HTR-8/SVneo (cell line): ENCODE measurements around the gene DENND5B.
"Not testable (repeated sequence)": the region's sequence is repeated elsewhere in the genome, so short reads cannot be mapped to it uniquely, and the experiment has no call there.

ENCODE experiments used
- DNase-seq: peaks from one replicate; pipeline ENCODE4 v3.0.0; 2011; ENCODE audit warnings: low spot score, mixed read lengths; ENCODE audit not compliant: insufficient read length
- FAIRE-seq: peaks from 2 replicates; lab custom pipeline; 2011; peaks lifted over from hg19 to GRCh38; lab: Jason Lieb, UNC

DENND5B gene

DNA sequence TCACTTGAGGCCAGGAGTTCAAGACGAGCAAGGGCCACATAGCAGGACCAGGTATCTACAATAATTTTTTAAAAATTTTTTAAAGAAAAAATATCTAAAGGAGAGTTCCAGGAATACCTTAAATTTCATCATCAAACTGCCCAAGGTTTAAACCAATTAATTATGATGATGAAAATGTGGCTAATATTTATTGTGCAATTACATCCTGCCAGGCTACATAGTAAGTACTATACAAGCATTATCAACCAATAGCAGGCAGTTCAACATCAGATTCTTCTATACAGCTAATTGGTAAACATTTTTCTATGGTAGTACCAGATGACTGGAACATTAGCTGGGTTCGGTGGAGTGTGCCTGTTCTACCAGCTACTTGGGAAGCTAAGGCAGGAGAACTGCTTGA is 24.4 kb downstream of the DENND5B start:
- DNase-seq: no peak
- FAIRE-seq: no peak

DNA sequence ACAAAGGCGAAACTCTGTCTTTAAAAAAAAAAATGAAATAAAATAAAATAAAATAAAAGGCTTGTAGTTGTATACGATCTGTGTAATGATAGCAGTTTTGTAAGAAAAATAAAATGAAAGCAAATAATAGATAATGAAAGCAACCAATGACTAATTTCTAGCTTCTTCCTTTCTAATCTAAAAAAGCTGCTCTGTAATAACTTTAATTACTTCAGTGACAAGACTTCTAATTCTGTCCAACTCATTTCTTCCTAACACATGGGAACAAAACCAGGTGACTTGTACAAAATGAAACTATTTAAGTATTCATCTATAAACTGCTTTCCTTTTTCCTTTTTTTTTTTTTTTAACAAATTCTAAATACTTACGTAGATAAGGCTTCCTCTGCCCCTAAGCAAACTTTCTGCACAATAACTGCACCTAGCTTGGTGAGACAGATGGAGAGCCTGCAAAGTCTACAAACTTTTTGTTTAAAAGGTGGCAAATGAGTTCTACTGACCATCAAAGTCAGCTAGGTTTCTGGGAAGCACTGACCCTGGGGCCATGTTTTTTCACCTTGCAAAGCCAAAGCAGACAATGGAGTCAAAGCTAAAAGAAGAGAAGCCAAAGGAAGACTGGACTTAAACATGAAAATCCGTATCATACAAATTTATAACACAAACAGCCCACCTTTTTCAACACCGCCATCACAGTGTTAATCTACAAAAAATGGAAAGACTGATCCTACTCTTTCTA is 28.2 kb downstream of the DENND5B start:
- no peak for DNase-seq
- FAIRE-seq: no peak

DNA sequence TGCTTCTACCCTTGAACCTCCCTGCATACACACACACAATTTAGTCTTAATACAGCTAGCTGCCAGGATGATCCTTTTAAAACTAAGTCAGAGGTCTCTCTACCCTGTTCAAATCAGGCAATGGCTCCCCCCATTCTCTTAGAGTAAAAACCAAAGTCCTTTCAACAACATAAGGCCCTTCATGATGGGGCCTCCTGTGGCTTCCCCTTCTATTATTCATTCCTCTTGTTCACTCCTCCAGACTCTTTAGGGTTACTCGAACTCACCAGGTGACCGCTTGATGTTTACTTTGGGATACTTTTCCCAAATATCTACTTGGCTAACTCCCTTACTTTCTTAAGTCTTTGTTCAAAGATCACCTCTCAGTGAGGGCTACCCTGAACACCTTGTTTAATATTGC is 30.4 kb downstream of the DENND5B start:
- FAIRE-seq (no peak), DNase-seq (no peak)

DNA sequence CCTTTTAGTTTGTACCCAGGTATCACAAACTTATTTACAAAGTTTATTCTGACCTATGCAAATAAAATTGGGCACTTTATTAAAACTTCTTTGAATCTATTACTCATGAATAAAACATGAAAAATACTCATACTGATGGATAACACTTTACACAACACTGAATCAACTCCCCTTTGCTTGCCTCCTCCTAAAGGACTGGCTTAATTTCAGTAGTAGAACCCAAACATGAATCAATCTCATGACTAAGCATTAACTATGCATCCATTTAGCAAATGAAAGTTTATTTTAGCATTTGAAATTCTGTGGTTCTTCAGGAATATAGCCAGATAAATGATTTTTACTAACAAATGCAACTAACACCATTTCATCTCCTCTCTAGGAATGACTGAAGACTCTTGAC is 32.4 kb downstream of the DENND5B start:
- DNase-seq (no peak), FAIRE-seq (no peak)

DNA sequence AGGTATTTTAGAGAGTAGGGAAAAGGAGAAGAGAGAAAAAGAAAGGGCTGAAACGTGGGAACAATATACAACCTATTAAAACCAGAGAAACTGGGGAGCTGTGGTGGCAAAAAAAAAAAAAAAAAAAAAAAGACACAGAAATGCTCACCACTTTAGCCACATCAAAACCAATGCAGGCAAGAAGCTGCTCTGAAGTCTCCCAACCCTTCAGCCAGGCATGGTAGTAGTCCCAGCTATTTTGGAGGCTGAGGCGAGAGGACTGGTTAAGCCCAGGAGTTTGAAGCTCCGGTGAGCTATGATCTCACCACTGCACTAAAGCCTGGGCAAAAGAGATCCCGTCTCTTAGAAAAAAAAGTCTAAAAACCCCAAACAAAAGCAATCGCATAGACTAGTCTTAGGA is 33.2 kb downstream of the DENND5B start:
- DNase-seq: no peak
- peak; percentile 20 for FAIRE-seq

DNA sequence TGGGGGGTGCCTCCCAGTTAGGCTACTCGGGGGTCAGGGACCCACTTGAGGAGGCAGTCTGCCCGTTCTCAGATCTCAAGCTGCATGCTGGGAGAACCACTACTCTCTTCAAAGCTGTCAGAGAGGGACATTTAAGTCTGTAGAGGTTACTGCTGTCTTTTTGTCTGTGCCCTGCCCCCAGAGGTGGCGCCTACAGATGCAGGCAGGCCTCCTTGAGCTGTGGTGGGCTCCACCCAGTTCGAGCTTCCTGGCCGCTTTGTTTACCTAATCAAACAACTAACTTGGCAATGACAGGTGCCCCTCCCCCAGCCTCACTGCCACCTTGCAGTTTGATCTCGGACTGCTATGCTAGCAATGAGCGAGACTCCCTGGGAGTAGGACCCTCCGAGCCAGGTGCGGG is 35.5 kb downstream of the DENND5B start:
- not testable (repeated sequence) for DNase-seq, FAIRE-seq

DNA sequence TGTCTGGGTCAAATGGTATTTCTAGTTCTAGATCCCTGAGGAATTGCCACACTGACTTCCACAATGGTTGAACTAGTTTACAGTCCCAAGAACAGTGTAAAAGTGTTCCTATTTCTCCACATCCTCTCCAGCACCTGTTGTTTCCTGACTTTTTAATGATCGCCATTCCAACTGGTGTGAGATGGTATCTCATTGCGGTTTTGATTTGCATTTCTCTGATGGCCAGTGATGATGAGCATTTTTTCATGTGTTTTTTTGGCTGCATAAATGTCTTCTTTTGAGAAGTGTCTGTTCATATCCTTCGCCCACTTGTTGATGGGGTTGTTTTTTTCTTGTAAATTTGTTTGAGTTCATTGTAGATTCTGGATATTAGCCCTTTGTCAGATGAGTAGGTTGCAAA is 40.3 kb downstream of the DENND5B start:
- not testable (repeated sequence) for FAIRE-seq

DNA sequence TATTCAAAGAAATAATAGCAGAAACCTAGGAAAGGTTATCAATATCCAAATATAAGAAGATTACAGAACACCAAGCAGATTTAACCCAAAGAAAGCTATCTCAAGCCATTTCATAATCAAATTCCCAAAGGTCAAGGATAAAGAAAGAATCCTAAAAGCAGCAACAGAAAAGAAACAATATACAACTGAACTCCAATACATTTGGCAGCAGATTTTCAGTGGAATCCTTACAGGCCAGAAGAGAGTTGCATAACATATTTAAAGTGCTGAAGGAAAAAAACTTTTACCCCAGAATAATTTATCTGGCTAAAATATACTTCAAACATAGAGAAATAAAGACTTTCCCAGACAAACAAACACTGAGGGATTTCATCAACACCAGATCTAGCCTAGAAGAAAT is 54.3 kb downstream of the DENND5B start:
- FAIRE-seq (no peak), DNase-seq (no peak)

More for the DNA sequence above, 40.3 kb downstream of the DENND5B start:
- not testable (repeated sequence) for DNase-seq

DNA sequence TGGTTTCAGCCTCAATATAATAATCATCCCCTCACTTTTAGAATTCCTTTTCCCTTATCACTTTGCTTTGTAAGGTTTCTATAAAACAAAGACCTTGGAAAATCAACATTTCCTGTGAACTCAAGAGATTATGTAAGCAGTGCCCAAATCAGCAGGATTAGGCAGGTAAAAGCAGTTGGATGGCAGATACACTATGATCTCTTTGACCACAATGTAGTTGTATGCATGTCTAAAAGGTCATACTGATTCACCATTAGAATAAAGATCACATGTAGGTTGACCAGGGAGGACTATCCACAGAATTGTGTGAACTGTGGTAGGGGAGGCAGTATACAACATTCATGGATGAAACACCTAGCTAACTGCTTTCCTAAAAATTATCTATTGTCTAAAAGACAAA is 57.5 kb downstream of the DENND5B start:
- FAIRE-seq (no peak), DNase-seq (no peak)

DNA sequence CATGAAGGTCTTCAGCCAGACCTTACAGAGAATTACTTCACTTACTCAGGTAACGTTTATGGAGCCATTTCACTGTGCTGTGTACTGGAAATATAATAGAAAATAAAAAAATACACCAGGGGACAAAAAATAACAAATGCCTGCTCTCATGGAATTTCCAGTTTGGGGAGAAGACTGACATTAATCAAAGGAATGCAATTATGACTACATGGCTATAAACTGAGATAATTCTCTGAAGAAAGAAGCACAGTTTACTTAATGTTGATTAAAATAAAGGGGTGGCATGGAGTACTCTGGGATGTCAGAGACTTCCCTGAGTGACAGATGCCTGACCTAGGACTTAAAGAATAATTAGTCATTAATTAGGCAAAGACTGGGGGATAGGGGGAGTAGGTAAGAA is 59.0 kb downstream of the DENND5B start:
- FAIRE-seq (no peak), DNase-seq (no peak)

DNA sequence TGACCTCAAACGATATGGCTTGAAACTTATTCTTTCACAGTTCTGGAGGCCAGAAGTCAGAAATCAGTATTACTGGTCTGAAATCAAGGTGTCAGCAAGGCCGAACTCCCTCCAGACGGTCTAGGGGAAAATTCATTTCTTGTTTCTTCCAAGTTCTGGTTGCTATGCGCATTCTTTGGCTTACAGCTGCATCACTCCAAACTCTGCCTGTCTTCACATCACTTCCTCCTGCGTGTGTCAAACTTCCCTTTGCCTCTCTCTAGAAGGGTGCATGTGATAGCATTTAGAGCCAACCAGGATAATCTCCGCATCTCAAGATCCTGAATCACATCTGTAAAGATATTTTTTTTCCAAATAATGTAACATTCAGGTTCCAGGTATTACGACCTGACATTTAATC is 62.8 kb downstream of the DENND5B start:
- no peak for FAIRE-seq
- DNase-seq: no peak

DNA sequence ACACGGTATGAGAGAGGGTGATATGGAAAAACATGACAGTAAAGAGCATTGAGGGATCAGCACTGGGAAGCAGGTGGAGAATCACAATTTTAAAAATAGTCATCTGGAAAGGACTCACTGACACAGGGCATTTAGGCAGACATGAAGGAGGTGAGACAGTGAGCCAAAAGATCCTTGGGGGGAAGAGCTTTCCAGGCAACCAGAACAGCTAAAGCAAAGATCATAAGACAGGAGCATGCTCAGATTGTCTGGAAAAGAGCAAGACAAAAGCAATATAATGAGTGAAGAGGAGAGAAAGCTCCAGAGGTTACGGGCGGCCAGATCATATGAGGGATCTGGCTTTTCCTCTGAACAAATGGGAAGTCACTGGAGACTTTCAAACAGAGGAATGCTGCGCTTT is 63.9 kb downstream of the DENND5B start:
- DNase-seq: no peak
- FAIRE-seq: no peak

DNA sequence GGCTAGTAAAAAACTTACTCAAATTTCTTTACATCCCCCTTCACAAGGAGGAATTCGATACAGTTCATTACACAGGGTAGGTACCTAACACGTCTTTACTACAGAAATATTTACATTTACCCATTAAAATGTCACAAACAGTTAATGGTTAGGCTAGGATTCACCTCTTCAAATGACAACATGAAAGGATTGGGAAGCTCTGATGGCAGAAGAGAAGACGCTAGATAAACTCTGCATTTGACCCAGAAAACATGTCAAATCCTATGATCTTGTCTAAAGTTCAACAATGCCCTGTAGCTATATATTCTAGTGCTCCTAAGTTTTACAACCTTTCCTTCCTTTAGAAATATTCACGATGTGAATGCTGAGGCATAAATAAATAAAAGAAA is 64.8 kb downstream of the DENND5B start:
- DNase-seq: no peak
- no peak for FAIRE-seq

DNA sequence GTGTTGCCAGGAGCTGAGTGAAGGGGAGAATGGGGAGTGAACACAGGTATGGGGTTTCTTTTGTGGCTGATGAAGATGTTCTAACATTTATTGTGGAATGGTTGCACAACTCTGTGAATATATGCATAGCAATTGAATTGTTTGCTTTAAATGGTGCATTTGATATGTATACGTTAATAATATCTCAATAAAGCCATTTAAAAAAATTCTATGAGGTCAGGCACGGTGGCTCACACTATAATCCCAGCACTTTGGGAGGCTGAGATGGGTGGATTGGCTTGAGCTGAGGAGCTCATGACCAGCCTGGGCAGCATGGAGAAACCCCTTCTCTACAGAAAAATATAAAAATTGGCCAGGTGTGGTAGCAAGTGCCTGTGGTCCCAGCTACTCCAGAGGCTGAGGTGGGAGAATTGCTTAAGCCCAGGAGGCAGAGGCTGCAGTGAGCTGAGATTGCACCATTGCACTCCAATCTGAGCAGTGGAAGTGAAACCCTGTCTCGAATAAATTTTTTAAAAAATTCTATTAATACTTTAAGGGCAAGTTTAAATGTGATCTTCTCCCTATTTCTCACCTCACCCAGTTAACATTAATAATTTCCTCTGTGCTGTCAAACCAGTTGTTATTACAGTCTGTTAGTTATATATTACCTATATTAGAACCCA is 65.3 kb downstream of the DENND5B start:
- DNase-seq (no peak), FAIRE-seq (no peak)

DNA sequence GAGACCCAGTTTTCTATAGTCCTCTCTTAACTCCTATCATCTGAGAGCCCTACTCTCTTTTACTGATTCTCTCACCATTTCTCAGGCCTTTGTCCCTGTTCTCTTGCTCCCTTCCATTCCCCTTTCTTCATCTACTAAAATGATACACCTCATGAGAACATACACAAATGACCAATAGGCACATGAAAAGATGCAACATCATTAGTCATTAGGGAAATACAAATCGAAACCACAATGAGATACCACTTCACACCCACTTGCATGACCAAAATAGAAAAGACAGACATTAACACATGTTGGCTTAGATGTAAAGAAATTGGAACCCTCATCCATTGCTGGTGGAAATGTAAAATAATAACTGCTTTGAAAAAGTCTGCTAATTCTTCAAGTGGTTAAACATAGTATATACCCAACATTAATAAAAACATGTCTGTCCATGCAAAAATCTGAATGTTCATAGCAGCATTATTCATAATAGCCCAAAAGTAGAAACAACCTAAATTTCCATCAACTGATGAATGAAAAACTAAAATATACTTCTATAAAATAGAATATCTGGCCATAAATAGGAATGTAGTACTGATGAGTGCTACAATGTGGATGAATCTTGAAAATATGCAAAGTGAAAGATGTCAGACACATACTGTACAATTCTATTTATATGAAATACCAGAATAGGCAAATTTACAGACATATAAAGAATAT is 66.0 kb downstream of the DENND5B start:
- no peak for DNase-seq
- FAIRE-seq: peak; percentile 44

DNA sequence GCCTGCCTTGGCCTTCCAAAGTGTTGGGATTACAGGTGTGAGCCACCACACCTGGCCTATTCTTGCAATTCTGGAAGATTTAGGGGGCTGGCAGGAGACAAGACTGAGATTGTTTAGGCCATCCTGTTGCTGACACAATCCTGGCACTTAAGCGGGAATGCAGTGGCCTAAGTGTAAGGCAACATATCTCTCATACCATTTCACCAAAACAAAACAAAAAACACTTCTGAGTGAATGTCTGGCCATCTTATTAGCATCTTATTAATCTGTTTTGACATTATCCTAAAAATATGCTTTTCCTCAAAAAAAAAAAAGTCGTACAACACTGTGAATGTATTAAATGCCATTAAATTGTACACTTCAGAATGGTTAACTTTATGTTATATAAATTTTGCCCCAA is 67.6 kb downstream of the DENND5B start:
- DNase-seq (no peak), FAIRE-seq (no peak)

DNA sequence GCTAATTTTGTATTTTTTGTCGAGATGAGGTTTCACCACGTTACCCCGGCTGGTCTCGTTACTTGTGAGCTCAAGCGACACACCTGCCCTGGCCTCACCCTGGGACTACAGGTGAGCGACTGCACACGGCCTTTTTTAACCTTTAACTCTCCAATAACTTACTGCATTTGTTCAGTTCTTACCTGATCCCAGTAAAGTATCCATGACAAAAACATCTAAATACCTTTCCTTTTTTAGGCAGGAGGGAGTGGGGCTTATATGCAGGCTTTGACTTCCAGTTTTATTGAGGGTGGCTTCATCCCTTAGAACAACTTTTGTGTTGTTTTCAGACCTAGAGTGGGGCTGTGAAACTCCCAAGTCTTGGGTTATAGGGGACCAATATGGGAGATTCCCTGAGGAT is 68.3 kb downstream of the DENND5B start:
- no peak for FAIRE-seq
- no peak for DNase-seq

DNA sequence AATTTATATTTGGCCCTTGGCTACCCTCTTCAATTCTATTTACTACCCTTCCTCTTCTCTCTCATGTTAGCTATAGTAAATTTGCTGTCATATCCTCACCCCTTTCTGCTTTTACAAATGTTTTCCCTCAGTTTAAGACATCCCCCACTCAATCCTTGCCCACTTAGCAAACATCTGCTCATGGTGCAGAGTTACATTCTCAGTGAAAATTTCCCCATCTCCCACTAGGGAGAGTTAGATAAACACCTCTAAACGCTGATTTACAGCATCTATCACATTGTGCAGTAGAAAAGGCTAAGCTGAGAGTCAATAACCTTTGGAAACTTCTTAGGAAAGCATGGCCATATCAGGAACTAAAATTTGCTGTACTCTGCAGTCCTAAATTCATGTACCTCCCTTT is 69.0 kb downstream of the DENND5B start:
- no peak for DNase-seq
- peak; percentile 82 for FAIRE-seq

DNA sequence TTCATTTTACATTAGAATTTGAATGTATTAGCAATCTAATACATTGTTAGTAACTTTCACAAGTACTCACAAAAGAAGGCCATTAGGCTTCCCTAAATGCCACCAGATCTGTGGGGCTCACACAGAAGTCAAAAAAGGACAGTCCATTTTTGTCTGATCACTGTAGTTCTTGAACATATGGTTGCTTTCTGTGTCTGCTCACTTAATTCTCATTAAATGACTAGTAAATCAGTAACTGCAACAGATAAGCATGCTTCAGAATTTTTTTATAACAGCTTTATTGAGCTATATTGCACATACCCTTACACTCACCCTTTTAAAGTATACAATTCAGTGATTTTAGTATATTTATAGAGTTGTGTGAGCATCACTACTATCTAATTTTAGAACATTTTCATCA is 71.4 kb downstream of the DENND5B start:
- FAIRE-seq (no peak), DNase-seq (no peak)

DNA sequence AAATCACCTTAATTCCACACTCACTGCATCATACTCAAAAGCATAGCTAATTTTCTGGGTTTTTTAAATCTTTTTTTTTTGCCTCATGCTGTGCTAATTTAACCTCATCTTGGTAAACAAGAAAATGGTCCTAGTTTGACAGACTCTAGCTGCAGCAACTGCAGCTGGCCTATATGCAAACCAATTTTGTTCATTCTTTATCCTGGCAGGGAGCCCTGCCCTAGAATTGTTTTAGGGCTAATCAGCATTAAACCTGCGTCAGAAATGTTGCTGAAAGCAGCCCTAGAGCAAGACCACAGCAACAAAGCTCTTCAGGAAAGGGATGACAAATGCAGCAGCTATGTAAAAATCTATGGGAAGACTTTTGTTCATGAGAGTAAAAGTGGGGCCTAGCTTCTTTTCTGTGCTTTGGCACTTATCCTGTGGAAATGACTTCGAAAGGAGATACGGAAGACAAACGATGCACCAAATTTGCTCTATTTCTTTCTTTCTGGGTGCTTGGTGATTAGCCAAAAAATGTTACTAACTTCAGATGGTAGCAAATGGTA is 72.2 kb downstream of the DENND5B start:
- FAIRE-seq (peak; percentile 90), DNase-seq (peak; percentile 83)

DNA sequence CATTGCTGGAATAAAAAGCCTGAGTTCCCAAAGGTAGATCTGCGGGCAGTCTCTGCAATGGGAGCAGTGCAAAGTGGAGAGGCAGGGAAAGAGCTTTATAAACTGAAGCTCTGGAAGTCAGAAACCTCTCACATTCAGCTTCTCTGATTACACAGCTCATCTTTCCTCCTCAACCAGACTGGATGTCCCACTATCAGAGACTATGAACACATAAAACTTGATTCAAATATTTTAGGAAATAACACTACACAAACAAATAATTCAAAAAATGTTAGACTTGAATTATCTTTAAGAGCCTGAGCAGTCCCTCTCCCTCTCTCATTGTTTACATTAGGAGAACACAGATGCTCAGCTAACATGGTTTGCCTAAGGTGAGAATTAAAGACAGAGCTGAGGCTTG is 72.9 kb downstream of the DENND5B start:
- FAIRE-seq: no peak
- no peak for DNase-seq
